H4 (cell line): ENCODE measurements around the gene ZMYM1. TPM values are rescaled to one million over a fixed set of nuclear protein-coding genes. Genes with fewer than 3 reads are reported as not detected.
A peak's percentile ranks its signal among the peaks of the same experiment; 100 is the strongest.
"Not testable (repeated sequence)": the region's sequence is repeated elsewhere in the genome, so short reads cannot be mapped to it uniquely, and the experiment has no call there.

ENCODE experiments used
- DNase-seq: peaks from one replicate; pipeline ENCODE4 v3.0.0-alpha.2; 2015; ENCODE audit warnings: low spot score
- total RNA-seq: library from RNA; depleted of rRNA; stranded (reverse); fragments of >200 nt; shearing (Covaris generic); gene quantifications from 2 replicates; pipeline ENCODE4 v1.2.3, GENCODE V29; 2014; rRNA removed

The ZMYM1 gene
- 6.8 and 11.1 TPM in 2 replicates for total RNA-seq

GRCh38 chr1:35079003-35079930 lies at the start of gene ZMYM1:
ZMYM1 (plus strand) TSS chr1:35079385; CDS start chr1:35093988, 14,603 bp downstream.
- peak; percentile 48 for DNase-seq

GRCh38 chr1:35029761-35030160 lies 49.4 kb upstream of the ZMYM1 start:
- no peak for DNase-seq

GRCh38 chr1:35030338-35030737 lies 48.8 kb upstream of the ZMYM1 start:
- no peak for DNase-seq

GRCh38 chr1:35030756-35031446 lies 48.3 kb upstream of the ZMYM1 start:
- DNase-seq, result no peak

GRCh38 chr1:35032384-35032739 lies 46.8 kb upstream of the ZMYM1 start:
- DNase-seq, result no peak

GRCh38 chr1:35033346-35033745 lies 45.8 kb upstream of the ZMYM1 start:
- DNase-seq, result no peak

GRCh38 chr1:35036621-35037020 lies 42.6 kb upstream of the ZMYM1 start:
- DNase-seq, result no peak

- no peak for DNase-seq
Observed at GRCh38 chr1:35037206-35037605, 42.0 kb upstream of the ZMYM1 start.

GRCh38 chr1:35038723-35039122 lies 40.5 kb upstream of the ZMYM1 start:
- DNase-seq, result no peak

GRCh38 chr1:35043498-35043897 lies 35.7 kb upstream of the ZMYM1 start:
- no peak for DNase-seq

GRCh38 chr1:35044431-35044830 lies 34.8 kb upstream of the ZMYM1 start:
- DNase-seq, result no peak

GRCh38 chr1:35046730-35047129 lies 32.5 kb upstream of the ZMYM1 start:
- DNase-seq, result no peak

GRCh38 chr1:35047188-35047858 lies 31.9 kb upstream of the ZMYM1 start:
- peak; percentile 77 for DNase-seq

- DNase-seq, result no peak
Observed at GRCh38 chr1:35049116-35049515, 30.1 kb upstream of the ZMYM1 start.

- no peak for DNase-seq
Observed at GRCh38 chr1:35053433-35053832, 25.8 kb upstream of the ZMYM1 start.

- DNase-seq, result not testable (repeated sequence)
Observed at GRCh38 chr1:35054282-35054681, 24.9 kb upstream of the ZMYM1 start.

- DNase-seq, result not testable (repeated sequence)
Observed at GRCh38 chr1:35058321-35058720, 20.9 kb upstream of the ZMYM1 start.

- no peak for DNase-seq
Observed at GRCh38 chr1:35058988-35059387, 20.2 kb upstream of the ZMYM1 start.

- peak; percentile 48 for DNase-seq
Observed at GRCh38 chr1:35062518-35063196, 16.5 kb upstream of the ZMYM1 start.

GRCh38 chr1:35064265-35064664 lies 14.9 kb upstream of the ZMYM1 start:
- DNase-seq, result no peak

GRCh38 chr1:35069746-35070145 lies 9.4 kb upstream of the ZMYM1 start:
- DNase-seq, result no peak
